A549 (cell line): Measurements from ENCODE around the gene TMPO. TPM values are rescaled to one million over a fixed set of nuclear protein-coding genes. Genes with fewer than 3 reads are reported as not detected.

Experiments used
- ATAC-seq, 2 experiments: fragments of 200-7000 bp in 1 of 2; fragments of >200 bp in 1 of 2; cut with Nextera tagmentation in 1 of 2; cut with Tn5 transposase in 1 of 2; 3 replicates each; pipeline versions ENCODE4 v1.8.0 to v1.9.1; 2018 to 2020; ENCODE audit warnings: mild to moderate bottlenecking in 1 of 2, moderate library complexity in 1 of 2
- CTCF ChIA-PET: fragments of 300-600 bp; sonication (Branson Sonifier 250); formaldehyde crosslinking; extraction: SDS; loops from one replicate; lab custom pipeline; 2021; ENCODE audit warnings: antibody characterized with exemption, inconsistent platforms; lab: Yijun Ruan, JAX
- POLR2A ChIA-PET: fragments of 350-600 bp; formaldehyde crosslinking; extraction: SDS; loops from one replicate; lab custom pipeline; 2021; ENCODE audit warnings: antibody characterized with exemption, inconsistent platforms; lab: Yijun Ruan, JAX
- DNase-seq, 2 experiments: peaks; one replicate each; pipeline versions ENCODE4 v3.0.0 to v3.0.0-alpha.2; 2011 to 2016; ENCODE audit warnings: low read depth in 1 of 2, low spot score in 1 of 2
- FAIRE-seq: peaks from 2 replicates; lab custom pipeline; 2011; peaks lifted over from hg19 to GRCh38; lab: Jason Lieb, UNC
- H3K27ac ChIP-seq, 2 experiments: fragments of >200 bp; sonication (Bioruptor Twin); formaldehyde crosslinking; 3 replicates each; pipeline ENCODE4 v1.5.1; 2016 to 2017
- H3K4me1 ChIP-seq: fragments of >200 bp; sonication (Bioruptor Twin); formaldehyde crosslinking; 3 replicates; pipeline ENCODE4 v1.6.1; 2016
- H3K4me2 ChIP-seq: fragments of >200 bp; sonication (Bioruptor Twin); formaldehyde crosslinking; 3 replicates; pipeline ENCODE4 v1.6.1; 2016
- H3K4me3 ChIP-seq: fragments of >200 bp; sonication (Bioruptor Twin); formaldehyde crosslinking; 3 replicates; pipeline ENCODE4 v1.5.1; 2016
- H3K9me3 ChIP-seq: fragments of >200 bp; sonication (Bioruptor Twin); formaldehyde crosslinking; 3 replicates; pipeline ENCODE4 v1.6.1; 2016
- CBX2 ChIP-seq: fragments of 200-600 bp; sonication (generic); IDR thresholded peaks from 2 replicates; pipeline ENCODE4 v1.6.1; 2016; ENCODE audit warnings: low read depth, mild to moderate bottlenecking, borderline replicate concordance
- CHD4 ChIP-seq: fragments of 200-600 bp; sonication (generic); IDR thresholded peaks from 2 replicates; pipeline ENCODE4 v1.6.1; 2016; ENCODE audit warnings: antibody characterized with exemption, mild to moderate bottlenecking, borderline replicate concordance
- ESRRA ChIP-seq: fragments of 150-350 bp; IDR thresholded peaks from 2 replicates; pipeline ENCODE4 v1.6.1; 2014; ENCODE audit warnings: mild to moderate bottlenecking, low read length, borderline replicate concordance
- GATA3 ChIP-seq: IDR thresholded peaks from 2 replicates; pipeline ENCODE4 v1.6.1; 2012; ENCODE audit warnings: borderline replicate concordance
- HDAC2 ChIP-seq: fragments of 200-600 bp; sonication (generic); IDR thresholded peaks from 2 replicates; pipeline ENCODE4 v1.6.1; 2016
- HOXA7 ChIP-seq: fragments of 250-450 bp; sonication (Bioruptor Pico); IDR thresholded peaks from 2 replicates; pipeline ENCODE4 v1.5.0; 2020; ENCODE audit warnings: mild to moderate bottlenecking, moderate library complexity
- HOXB13 ChIP-seq: fragments of 250-450 bp; sonication (Bioruptor Pico); IDR thresholded peaks from 2 replicates; pipeline ENCODE4 v1.5.0; 2020; ENCODE audit warnings: low read depth, mild to moderate bottlenecking, moderate library complexity
- HOXB5 ChIP-seq: fragments of 250-450 bp; sonication (Bioruptor Pico); IDR thresholded peaks from 2 replicates; pipeline ENCODE4 v1.5.0; 2020; ENCODE audit warnings: mild to moderate bottlenecking, moderate library complexity
- KDM1A ChIP-seq: fragments of 200-600 bp; sonication (generic); IDR thresholded peaks from 2 replicates; pipeline ENCODE4 v1.6.1; 2016; ENCODE audit warnings: low read depth, mild to moderate bottlenecking
- MYC ChIP-seq: IDR thresholded peaks from 2 replicates; pipeline ENCODE4 v1.6.1; 2012; ENCODE audit warnings: mild to moderate bottlenecking, inconsistent platforms, low read length, improper control_type of control experiment, borderline replicate concordance
- POLR2AphosphoS2 ChIP-seq: conservative IDR thresholded peaks from 2 replicates; pipeline ENCODE4 v1.6.1; 2012; ENCODE audit warnings: low read length, improper control_type of control experiment, inconsistent platforms
- RARB ChIP-seq: fragments of 250-450 bp; sonication (Bioruptor Pico); IDR thresholded peaks from 2 replicates; pipeline ENCODE4 v1.8.0; 2021; ENCODE audit warnings: mild to moderate bottlenecking, moderate library complexity
- RCOR1 ChIP-seq: fragments of 150-350 bp; IDR thresholded peaks from 2 replicates; pipeline ENCODE4 v1.6.1; 2014; ENCODE audit warnings: antibody characterized with exemption, low read length, low read depth
- SMC3 ChIP-seq: fragments of >200 bp; sonication (Bioruptor Twin); formaldehyde crosslinking; IDR thresholded peaks from 3 replicates; pipeline ENCODE4 v1.6.1; 2018; ENCODE audit warnings: inconsistent platforms
- SREBF2 ChIP-seq: fragments of 450-650 bp; IDR thresholded peaks from 2 replicates; pipeline ENCODE4 v1.6.1; 2014; ENCODE audit warnings: mild to moderate bottlenecking, moderate library complexity
- TFCP2L1 ChIP-seq: fragments of 250-450 bp; sonication (Bioruptor Pico); IDR thresholded peaks from 2 replicates; pipeline ENCODE4 v1.5.0; 2021; ENCODE audit warnings: mild to moderate bottlenecking
- ZC3H11A ChIP-seq: fragments of 450-650 bp; IDR thresholded peaks from 2 replicates; pipeline ENCODE4 v1.6.1; 2014; ENCODE audit warnings: antibody characterized with exemption, mild to moderate bottlenecking
- ZFP36 ChIP-seq: fragments of 450-650 bp; IDR thresholded peaks from 2 replicates; pipeline ENCODE4 v1.6.1; 2014; ENCODE audit warnings: borderline replicate concordance; ENCODE audit not compliant: partially characterized antibody
- ZNF302 ChIP-seq: fragments of 250-450 bp; sonication (Bioruptor Pico); IDR thresholded peaks from 2 replicates; pipeline ENCODE4 v1.9.0; 2021; ENCODE audit warnings: inconsistent platforms, mild to moderate bottlenecking, moderate library complexity
- WGBS: methylation state at CpG from one replicate; pipeline ENCODE4 v1.1.6; 2017; ENCODE audit errors: missing lambda C conversion rate; 5-methylcytosine and 5-hydroxymethylcytosine counted together
- polyA plus RNA-seq, 4 experiments: library from polyadenylated mRNA; depleted of rRNA in 3 of 4; stranded (reverse); fragments of >200 nt; fragmentation: RNase III in 1 of 4; extraction: RNeasy Plus Mini Kit Qiagen cat#74134 plus additional on column Dnase treatment in 1 of 4; gene quantifications; 2 replicates in 3 of 4; 3 replicates in 1 of 4; pipeline ENCODE4 v1.2.3, GENCODE V29; 2011 to 2017
- TF ChIP-seq, protein P1 (sequence below): fragments of >200 bp; sonication (Bioruptor Twin); formaldehyde crosslinking; IDR thresholded peaks from 3 replicates; pipeline ENCODE4 v1.6.1; 2016
- TF ChIP-seq, protein P2 (sequence below): fragments of 200-600 bp; sonication (generic); IDR thresholded peaks from 2 replicates; pipeline ENCODE4 v1.6.1; 2016; ENCODE audit warnings: antibody characterized with exemption, mild to moderate bottlenecking, moderate library complexity
- TF ChIP-seq, protein P3 (sequence below): IDR thresholded peaks from 2 replicates; pipeline ENCODE4 v1.6.1; 2012
- TF ChIP-seq, protein P4 (sequence below): fragments of 250-450 bp; sonication (Bioruptor Pico); IDR thresholded peaks from 2 replicates; pipeline ENCODE4 v1.5.0; 2020; ENCODE audit warnings: low read depth, mild to moderate bottlenecking, moderate library complexity
- TF ChIP-seq, protein P5 (sequence below): fragments of >200 bp; sonication (Bioruptor Twin); formaldehyde crosslinking; IDR thresholded peaks from 2 replicates; pipeline ENCODE4 v1.6.1; 2016

TMPO gene
- polyA plus RNA-seq, 2 of the 4 experiments (the other 2 are of a cell fraction), result 100 to 169 TPM

DNA sequence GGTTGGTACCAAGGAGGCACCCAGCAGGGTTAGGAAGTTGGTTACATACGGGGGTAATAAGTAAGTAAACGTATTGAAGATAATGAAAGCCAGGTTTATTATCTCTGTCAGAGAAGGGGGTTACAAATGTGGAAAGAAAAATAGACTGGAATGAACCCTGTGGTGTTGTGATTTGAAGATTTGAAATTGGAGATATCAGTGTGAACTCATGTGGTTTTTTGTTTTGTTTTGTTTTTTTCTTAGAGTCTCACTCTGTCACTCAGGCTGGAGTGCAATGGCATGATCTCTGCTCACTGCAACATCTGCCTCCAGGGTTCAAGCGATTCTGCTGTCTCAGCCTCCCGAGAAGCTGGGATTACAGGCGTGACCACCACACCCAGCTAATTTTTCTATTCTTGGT, 64.0 kb downstream of the TMPO start:
- peaks cover 16% of the 10 kb centered on the region for H3K4me1 ChIP-seq
- POLR2A ChIA-PET, result interaction anchor here (1.5 kb wide), 1 partner anchor 14 kb away, joined by 10 read pairs; the partner anchor contains the start of gene SLC25A3
- peak overlapping the region; percentile 16; the same call in 1 of the 3 replicates for H3K4me2 ChIP-seq
- CTCF ChIA-PET, result interaction anchor here (1.6 to 2.1 kb wide), 2 partner anchors 9 to 13 kb away, joined by 4 to 11 read pairs; no protein-coding TSS in a partner anchor
- no peak overlapping the region for H3K27ac ChIP-seq
- FAIRE-seq (no peak), DNase-seq (no peak), ATAC-seq (no peak)
- 78% methylated on average over 5 of the region's 5 CpGs for WGBS
- no peaks in the 10 kb centered on the region for H3K9me3 ChIP-seq
- H3K4me3 ChIP-seq, result no peak overlapping the region
- TF ChIP-seq, protein P1, sequence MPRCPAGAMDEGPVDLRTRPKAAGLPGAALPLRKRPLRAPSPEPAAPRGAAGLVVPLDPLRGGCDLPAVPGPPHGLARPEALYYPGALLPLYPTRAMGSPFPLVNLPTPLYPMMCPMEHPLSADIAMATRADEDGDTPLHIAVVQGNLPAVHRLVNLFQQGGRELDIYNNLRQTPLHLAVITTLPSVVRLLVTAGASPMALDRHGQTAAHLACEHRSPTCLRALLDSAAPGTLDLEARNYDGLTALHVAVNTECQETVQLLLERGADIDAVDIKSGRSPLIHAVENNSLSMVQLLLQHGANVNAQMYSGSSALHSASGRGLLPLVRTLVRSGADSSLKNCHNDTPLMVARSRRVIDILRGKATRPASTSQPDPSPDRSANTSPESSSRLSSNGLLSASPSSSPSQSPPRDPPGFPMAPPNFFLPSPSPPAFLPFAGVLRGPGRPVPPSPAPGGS, result no peak
- TF ChIP-seq HOXB13 (CRISPR knock-in tag) (no peak), CHD4 (no peak), RCOR1 (no peak), ZNF302 (CRISPR knock-in tag) (no peak), HOXB5 (CRISPR knock-in tag) (no peak), ESRRA (no peak), HOXA7 (CRISPR knock-in tag) (no peak), CBX2 (no peak), KDM1A (no peak), RARB (CRISPR knock-in tag) (no peak), ZFP36 (no peak), TFCP2L1 (CRISPR knock-in tag) (no peak), MYC (no peak), ZC3H11A (no peak), GATA3 (no peak)
- TF ChIP-seq, protein P2, sequence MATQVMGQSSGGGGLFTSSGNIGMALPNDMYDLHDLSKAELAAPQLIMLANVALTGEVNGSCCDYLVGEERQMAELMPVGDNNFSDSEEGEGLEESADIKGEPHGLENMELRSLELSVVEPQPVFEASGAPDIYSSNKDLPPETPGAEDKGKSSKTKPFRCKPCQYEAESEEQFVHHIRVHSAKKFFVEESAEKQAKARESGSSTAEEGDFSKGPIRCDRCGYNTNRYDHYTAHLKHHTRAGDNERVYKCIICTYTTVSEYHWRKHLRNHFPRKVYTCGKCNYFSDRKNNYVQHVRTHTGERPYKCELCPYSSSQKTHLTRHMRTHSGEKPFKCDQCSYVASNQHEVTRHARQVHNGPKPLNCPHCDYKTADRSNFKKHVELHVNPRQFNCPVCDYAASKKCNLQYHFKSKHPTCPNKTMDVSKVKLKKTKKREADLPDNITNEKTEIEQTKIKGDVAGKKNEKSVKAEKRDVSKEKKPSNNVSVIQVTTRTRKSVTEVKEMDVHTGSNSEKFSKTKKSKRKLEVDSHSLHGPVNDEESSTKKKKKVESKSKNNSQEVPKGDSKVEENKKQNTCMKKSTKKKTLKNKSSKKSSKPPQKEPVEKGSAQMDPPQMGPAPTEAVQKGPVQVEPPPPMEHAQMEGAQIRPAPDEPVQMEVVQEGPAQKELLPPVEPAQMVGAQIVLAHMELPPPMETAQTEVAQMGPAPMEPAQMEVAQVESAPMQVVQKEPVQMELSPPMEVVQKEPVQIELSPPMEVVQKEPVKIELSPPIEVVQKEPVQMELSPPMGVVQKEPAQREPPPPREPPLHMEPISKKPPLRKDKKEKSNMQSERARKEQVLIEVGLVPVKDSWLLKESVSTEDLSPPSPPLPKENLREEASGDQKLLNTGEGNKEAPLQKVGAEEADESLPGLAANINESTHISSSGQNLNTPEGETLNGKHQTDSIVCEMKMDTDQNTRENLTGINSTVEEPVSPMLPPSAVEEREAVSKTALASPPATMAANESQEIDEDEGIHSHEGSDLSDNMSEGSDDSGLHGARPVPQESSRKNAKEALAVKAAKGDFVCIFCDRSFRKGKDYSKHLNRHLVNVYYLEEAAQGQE, result no peak
- TF ChIP-seq, protein P3, sequence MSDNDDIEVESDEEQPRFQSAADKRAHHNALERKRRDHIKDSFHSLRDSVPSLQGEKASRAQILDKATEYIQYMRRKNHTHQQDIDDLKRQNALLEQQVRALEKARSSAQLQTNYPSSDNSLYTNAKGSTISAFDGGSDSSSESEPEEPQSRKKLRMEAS, result no peak
- TF ChIP-seq, protein P4, sequence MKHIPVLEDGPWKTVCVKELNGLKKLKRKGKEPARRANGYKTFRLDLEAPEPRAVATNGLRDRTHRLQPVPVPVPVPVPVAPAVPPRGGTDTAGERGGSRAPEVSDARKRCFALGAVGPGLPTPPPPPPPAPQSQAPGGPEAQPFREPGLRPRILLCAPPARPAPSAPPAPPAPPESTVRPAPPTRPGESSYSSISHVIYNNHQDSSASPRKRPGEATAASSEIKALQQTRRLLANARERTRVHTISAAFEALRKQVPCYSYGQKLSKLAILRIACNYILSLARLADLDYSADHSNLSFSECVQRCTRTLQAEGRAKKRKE (CRISPR knock-in tag), result no peak
- TF ChIP-seq, all 56 proteins: peak for 0

DNA sequence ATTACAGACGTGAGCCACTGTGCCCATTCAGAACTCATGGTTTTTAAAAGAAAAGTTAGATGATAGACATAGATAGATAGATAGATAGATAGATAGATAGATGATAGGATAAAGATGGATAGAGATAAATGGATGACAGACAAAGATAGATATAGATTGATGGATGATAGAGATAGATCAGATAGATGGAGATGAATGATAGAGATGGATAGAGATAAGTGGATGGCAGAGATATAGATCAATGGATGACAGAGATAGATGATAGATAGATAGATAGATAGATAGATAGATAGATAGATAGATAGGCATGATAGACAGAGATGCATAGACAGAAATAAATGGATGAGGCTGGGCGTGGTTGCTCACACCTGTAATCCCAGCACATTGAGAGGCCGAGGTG, 64.4 kb downstream of the TMPO start:
- H3K27ac ChIP-seq, result no peak overlapping the region
- H3K4me1 ChIP-seq, result peaks cover 11% of the 10 kb centered on the region; the same call in 2 of the 3 replicates
- DNase-seq (no peak), FAIRE-seq (no peak), ATAC-seq (no peak)
- H3K4me3 ChIP-seq, result no peak overlapping the region
- 85% methylated on average over 3 of the region's 3 CpGs for whole genome bisulfite sequencing
- no peaks in the 10 kb centered on the region for H3K9me3 ChIP-seq
- POLR2A ChIA-PET, result no interaction called here
- no peak overlapping the region for H3K4me2 ChIP-seq
- CTCF ChIA-PET, result interaction anchor here (1.6 to 4.8 kb wide), 3 partner anchors 10 to 13 kb away, joined by 4 to 25 read pairs (median 11); no protein-coding TSS in a partner anchor
- TF ChIP-seq, protein P5, sequence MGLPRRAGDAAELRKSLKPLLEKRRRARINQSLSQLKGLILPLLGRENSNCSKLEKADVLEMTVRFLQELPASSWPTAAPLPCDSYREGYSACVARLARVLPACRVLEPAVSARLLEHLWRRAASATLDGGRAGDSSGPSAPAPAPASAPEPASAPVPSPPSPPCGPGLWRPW, result no peak
- TF ChIP-seq, protein P3, result no peak
- TF ChIP-seq SMC3 (no peak), SREBF2 (no peak), HDAC2 (no peak), KDM1A (no peak), POLR2AphosphoS2 (no peak)
